Inferior parietal cortex (tissue), 1 donor: Measurements from ENCODE around the gene NTSR2.
A peak's percentile ranks its signal among the peaks of the same experiment; 100 is the strongest.

Source experiments
- DNase-seq: peaks from one replicate; pipeline ENCODE4 v3.0.0-alpha.2; 2016; ENCODE audit errors: extremely low spot score

Gene NTSR2

DNA sequence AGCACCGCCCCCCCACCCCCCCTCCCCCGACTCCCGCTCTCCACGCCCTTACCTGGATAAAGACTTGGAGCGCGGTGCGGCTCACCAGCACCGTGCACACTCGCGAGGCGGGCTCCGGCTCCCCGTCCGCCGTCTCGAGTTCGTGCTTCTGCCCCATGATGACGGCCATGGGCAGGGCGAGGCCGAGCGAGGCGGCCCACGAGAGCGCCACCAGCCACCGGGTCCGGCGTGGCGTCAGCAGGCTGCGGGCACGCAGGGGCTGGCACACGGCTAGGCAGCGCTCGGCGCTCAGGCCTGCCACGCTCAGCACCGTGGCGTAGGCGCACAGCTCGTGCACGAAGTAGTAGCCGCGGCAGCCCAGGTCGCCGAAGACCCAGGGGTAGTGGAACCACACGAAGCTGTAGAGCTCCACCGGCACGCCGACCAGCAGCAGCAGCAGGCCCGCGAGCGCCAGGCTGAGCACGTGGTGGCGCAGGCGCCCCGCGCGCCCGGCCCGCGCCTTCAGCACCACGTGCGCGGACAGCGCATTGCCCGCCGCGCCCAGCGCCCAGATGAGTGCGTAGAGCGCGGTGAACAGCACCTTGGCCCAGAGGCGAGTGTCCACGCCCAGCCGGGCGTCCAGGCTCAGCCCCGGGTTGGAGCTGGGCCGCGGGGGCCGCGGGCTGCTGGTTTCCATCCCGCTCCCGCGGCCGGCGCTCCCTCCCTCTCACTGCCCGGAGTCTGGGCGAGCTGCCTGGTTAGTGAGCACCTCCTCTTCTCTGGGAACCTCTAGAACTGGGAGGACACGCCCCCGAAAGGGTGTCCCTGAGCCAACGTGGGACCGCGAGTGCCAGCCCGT, at the start of gene NTSR2:
NTSR2 (minus strand) TSS at position 742 of the 838 bp plus-strand sequence; CDS start at position 676, 66 bp downstream.
- no peak for DNase-seq

GRCh38 chr2:11719230-11719977, 49.4 kb upstream of the NTSR2 start:
- no peak for DNase-seq

- DNase-seq: no peak
Measured at GRCh38 chr2:11718606-11719005, 48.6 kb upstream of the NTSR2 start.

GRCh38 chr2:11717623-11718022, 47.6 kb upstream of the NTSR2 start:
- no peak for DNase-seq

DNA sequence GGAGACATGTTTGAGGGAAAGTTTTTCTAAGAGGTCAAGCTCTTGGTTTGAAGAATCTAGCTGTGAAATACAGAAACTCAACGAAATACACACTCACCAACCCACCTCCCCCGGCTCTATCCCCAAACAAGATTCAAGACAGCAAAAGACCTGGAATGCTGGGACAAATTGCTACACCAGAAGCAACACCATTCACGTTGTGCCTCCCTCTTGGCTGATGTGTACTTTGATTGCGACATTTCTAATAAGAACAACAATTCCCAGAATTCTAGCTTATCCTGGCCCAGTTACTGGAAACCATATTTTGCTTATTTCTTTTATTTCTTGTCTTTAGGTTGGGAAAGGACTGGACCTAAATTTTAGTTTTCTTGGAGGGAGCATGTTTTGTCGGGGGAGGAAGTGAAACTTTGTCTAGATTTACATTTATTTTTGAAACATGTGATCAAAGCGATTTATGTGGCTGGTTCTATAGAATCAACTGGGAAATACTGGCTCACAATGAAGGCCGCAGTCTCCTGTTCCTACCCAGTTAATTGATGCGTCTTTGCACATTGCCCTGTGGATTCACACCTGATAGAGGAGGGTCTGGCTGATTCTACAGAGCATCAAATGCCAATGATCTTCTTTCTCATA, 46.8 kb upstream of the NTSR2 start:
- DNase-seq: no peak

DNA sequence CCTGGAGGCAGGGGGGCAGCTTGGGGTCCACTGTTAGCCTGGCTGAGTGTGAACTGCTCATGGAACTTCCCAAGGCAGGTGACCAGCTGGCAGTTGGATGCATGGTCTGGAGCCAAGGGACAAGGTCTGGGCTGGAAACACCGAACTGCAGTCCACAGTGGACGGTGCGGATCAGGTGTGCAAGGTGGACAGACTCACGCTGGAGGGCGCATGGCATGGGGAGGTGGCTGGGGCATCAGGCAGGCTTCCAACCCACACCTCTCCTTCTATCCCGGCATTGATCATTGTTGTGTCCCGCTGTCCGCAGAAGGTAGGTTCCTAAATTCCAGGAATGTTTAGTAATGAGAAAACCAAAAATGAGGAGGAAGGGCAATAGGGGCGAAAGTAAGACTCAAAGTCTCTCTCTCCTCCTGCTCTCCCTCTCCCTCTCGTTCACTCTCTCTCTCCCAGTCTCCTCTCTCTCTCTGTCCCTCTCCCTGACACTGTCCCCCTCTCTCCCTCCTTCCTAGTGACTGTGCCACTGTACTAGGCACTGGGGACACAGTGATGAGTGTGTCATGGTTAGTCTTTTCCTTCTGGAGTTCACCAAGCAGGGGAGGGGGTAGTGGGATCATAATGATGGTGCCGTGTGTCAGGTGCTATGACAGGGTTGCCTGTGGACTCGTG, 46.1 kb upstream of the NTSR2 start:
- DNase-seq: no peak

DNA sequence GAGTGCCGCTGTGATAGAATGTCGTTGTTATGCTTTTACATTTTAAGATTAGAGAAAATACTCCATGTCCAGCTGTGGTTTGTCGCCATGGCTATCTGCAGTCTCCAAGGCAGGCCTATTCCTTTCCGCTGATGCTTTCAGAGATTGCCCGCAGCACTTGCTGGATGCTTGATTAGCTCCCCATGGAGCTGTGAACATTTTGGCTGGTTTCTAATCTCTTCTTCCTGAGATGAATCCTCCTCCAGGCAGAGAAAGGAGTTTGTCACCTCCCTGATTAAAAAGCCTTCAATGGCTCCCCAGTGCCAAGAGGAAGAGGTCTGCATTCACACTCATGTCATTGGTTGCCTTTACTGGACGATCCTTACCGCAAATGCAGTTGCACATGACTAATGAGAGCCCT, 43.8 kb upstream of the NTSR2 start:
- no peak for DNase-seq

DNA sequence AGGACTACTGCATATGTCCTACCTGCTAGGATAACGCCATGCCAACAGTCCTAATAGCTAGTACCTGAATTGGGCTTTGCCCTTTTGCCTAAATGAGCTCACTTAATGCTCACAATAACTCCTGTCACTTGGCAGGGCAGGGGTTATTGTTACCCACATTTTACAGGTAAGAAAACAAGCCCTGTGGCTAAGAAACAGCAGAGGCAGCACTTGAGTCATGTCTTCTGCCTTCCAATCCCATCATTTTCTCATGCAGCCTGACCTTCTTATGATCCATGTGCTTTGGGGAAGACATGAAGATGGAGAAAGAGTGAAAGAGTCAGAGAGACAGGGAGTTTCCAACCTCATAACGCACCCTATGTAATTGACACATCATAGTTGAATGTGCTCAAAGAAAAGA, 42.9 kb upstream of the NTSR2 start:
- DNase-seq: no peak

- DNase-seq: no peak
Measured at GRCh38 chr2:11711751-11712150, 41.8 kb upstream of the NTSR2 start.

DNA sequence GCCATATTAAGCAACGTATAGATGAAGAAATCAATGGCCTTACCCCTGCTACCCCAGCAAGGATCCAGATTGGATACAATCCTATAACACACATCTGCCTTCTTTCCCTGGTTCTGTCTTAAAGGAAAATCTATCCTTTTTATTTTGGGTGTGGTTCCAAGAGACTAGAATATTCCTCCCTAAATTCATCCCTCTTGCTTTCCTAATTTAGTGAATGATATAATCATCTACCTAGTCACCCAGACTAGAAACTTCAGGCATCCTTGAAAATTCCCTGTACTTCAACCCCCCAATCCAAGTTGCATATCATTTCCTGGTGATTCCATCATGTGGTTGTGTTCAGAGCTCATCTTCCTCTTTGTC, 41.3 kb upstream of the NTSR2 start:
- no peak for DNase-seq

DNA sequence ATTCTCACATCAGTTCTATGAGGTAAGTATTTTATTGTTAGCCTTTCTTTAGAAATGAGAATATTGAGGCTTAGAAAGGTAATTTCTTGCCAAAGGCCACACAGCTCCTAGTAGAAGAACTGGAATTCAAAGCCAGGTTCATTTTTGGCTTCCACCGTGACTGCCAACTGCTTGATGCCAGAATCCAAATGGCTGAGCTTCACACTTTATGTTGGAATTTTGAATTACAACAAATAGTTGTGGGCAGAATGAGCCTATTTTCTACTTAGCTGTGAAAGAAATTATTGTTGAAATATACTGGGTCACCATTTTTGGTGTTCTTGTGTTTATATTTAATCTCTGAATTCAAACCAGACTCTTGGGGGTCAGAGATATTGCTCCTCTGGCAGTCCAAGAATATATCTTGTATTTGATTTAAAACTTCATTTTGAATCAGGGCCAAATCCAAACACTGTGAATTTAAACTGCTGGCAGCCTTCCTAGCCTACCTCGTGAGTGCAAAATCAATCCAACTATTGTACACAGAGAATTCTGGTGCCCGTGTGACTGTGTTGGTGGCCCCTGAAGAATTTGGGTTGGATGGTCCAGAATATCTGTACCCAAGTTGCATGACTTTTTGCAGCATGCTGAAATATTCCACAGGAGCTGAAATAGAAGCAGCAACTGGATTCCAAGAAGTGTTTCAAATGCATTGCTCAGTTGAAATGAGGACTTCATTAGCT, 40.8 kb upstream of the NTSR2 start:
- peak; percentile 44 for DNase-seq

DNA sequence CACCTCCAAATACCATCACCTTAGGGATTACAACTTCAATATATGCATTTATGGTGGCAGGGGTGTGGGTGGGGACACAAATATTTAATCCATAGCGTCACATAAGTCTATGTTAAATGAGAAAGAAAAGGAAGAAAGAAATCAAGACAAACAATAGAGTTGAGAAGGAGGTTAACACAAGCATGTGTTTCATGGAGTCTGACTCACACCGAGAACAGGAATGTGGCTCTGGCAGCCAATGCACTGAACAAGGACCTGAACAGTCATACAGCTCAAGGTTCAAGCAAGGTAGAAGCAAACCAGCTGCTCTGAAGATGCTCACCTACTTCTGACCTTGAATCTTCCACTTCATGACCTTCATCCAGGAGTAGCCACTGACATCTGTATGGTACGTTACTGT, 40.2 kb upstream of the NTSR2 start:
- DNase-seq: no peak

- no peak for DNase-seq
Measured at GRCh38 chr2:11709293-11709692, 39.3 kb upstream of the NTSR2 start.

DNA sequence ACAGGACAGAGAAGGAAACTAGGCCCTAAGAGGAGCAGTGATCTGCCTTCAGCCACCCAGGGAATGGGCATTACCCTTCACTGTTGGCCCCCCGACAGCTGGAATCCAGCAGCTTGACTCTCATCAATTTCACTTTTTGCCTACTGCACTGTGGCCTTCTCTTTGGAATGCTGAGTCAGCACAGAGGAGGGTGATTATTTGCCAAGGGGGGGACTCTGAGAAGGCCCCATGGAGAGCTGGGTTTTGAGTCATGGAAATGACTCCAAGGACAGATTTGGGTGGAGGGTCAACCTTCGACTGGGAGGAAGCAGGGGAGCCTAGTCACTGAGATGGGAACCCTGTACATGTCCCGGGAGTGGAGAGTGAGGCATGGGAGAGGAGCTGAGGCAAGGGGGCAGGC, 38.1 kb upstream of the NTSR2 start:
- no peak for DNase-seq

DNA sequence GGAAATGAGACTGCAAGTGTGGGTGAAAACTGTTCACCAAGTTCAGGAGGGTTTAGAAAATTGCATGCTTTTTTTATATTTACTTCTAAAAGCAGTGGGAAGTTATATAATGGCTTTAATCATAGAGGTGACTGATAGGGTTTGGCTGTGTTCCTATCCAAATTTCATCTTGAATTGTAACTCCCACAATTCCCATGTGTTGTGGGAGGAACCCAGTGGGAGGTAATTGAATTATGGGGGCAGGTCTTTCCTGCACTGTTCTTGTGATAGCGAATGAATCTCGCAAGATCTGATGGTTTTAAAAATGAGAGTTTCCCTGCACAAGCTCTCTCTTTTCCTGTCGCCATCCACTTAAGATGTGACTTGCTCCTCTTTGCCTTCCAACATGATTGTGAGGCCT, 35.7 kb upstream of the NTSR2 start:
- DNase-seq: no peak

DNA sequence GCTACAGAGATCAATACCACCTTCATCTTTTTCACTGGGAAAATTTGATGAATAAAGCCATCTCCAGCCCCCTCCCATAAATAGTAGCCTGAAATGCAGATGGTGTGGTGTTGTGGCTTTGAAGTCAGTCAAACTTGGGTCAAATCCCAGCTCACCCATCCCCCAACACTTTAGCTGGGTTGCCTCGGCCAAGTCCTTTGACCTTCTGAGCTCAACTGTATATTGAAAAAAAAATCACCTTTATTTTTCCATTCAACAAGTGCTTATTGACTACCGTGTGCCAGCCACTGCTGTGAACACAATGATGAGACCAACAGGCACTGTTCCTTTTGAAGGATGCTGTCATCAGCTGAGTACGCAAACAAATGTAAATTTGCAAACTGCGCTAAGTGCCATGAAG, 35.1 kb upstream of the NTSR2 start:
- no peak for DNase-seq

GRCh38 chr2:11703700-11704099, 33.7 kb upstream of the NTSR2 start:
- DNase-seq: no peak

DNA sequence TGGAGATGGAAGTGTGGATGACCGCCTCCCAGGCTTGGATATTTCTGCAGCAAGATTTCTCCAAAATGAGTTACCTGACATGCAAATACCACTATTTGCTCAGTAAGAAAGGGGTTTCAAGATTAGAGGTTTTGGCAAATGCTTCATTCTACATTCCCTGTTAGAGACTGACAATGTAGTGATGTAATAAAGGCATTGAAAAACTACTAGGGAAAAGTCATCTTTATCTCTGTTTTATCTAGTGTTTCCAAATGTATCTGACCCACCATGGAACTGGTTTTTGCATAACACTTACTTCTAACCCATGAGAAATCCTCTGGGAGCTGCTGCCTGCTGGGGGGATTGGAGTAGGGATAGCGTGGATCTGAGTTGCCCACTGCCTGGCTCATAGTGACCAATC, 33.0 kb upstream of the NTSR2 start:
- no peak for DNase-seq

GRCh38 chr2:11701751-11702301, 31.8 kb upstream of the NTSR2 start:
- DNase-seq: no peak

DNA sequence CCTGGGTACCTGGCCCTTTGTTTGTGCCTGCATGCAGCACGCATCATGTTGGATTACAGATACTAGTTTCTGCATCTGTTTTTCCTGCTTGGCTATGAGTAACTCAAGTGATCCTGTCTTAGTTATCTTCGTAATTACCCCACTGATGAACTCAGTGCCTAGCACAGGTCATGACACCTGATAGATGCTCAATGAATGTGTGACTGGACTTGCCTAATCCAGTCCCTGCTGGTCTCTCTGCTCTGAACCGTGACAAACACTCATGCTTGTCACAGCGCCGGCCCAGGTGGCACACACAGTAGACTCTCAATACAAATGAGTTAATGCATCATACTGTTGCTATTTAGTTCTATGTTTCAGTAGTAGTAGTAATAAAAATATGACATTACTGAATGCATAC, 31.2 kb upstream of the NTSR2 start:
- no peak for DNase-seq
